Bronchial epithelial cell (primary cell): Measurements from ENCODE around the gene BAIAP2L2. TPM values are rescaled to one million over a fixed set of nuclear protein-coding genes. Genes with fewer than 3 reads are reported as not detected.

Experiments used
- DNase-seq: peaks from one replicate; pipeline ENCODE4 v3.0.0-alpha.2; 2010; ENCODE audit warnings: low read depth
- FAIRE-seq: peaks from 2 replicates; lab custom pipeline; 2011; peaks lifted over from hg19 to GRCh38; lab: Jason Lieb, UNC
- H3K27me3 ChIP-seq: 2 replicates; pipeline ENCODE4 v1.5.1; 2011; ENCODE audit warnings: low read length; ENCODE audit not compliant: control insufficient read depth, insufficient read depth
- H3K36me3 ChIP-seq: 2 replicates; pipeline ENCODE4 v1.5.1; 2011; ENCODE audit warnings: low read length; ENCODE audit not compliant: control insufficient read depth, insufficient read depth
- H3K4me3 ChIP-seq: 2 replicates; pipeline ENCODE4 v1.5.1; 2011; ENCODE audit warnings: mild to moderate bottlenecking, low read depth, low read length, control low read depth
- total RNA-seq: library from RNA; depleted of rRNA; stranded (reverse); fragments of >200 nt; gene quantifications from 2 replicates; pipeline ENCODE4 v1.2.1, GENCODE V29; 2014
- TF ChIP-seq, protein P1 (sequence below): IDR thresholded peaks from 2 replicates; pipeline ENCODE4 v1.5.1; 2011; ENCODE audit warnings: mild to moderate bottlenecking, moderate library complexity, low read length, control low read depth, inconsistent platforms; ENCODE audit not compliant: insufficient read depth, severe bottlenecking

BAIAP2L2 gene
- total RNA-seq, 1 donor from 2014 or later: 0.26 TPM

DNA sequence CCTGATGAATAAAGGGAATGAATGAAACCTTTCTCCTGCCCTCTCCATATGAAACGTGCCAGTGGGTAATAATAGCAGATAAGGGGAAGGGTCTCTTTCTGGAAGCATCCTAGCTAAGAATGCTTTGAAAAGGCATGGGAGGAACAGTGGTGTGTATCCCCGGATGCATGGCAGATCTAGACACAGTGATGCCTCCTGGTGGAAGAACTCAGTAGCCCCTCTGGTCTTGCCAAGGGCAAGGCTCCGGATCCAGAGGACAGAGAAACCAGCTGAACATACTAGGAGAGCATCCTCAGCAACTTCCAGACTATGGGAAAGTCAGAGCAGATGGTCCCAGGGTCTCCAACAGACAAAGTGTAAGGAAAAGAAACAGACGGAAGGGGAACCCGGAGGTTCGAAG, 6.4 kb downstream of the BAIAP2L2 start:
- Histone ChIP-seq H3K4me3 (no peak overlapping the region), H3K36me3 (no peaks in the 10 kb centered on the region), H3K27me3 (no peaks in the 10 kb centered on the region)
- FAIRE-seq: no peak
- DNase-seq: peak; percentile 13
- TF ChIP-seq, protein P1, sequence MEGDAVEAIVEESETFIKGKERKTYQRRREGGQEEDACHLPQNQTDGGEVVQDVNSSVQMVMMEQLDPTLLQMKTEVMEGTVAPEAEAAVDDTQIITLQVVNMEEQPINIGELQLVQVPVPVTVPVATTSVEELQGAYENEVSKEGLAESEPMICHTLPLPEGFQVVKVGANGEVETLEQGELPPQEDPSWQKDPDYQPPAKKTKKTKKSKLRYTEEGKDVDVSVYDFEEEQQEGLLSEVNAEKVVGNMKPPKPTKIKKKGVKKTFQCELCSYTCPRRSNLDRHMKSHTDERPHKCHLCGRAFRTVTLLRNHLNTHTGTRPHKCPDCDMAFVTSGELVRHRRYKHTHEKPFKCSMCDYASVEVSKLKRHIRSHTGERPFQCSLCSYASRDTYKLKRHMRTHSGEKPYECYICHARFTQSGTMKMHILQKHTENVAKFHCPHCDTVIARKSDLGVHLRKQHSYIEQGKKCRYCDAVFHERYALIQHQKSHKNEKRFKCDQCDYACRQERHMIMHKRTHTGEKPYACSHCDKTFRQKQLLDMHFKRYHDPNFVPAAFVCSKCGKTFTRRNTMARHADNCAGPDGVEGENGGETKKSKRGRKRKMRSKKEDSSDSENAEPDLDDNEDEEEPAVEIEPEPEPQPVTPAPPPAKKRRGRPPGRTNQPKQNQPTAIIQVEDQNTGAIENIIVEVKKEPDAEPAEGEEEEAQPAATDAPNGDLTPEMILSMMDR: peak; percentile 18

DNA sequence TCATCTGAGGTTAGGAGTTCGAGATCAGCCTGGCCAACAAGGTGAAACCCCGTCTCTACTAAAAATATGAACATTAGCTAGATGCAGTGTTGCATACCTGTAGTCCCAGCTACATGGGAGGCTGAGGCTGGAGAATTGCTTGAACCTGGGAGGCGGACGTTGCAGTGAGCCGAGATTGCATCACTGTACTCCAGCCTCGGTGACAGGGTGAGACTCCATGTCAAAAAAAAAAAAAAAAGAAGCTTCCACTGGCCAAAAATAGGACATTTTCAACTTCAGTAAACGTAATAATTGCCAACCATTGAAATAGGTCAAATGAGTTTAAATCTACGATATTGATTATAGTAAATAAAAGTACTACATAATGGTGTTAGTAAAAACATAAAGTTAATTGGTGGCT, 6.8 kb downstream of the BAIAP2L2 start:
- H3K4me3 ChIP-seq: no peak overlapping the region
- TF ChIP-seq, protein P1: no peak
- no peak for FAIRE-seq
- DNase-seq: no peak
- H3K36me3 ChIP-seq: no peaks in the 10 kb centered on the region
- no peaks in the 10 kb centered on the region for H3K27me3 ChIP-seq

DNA sequence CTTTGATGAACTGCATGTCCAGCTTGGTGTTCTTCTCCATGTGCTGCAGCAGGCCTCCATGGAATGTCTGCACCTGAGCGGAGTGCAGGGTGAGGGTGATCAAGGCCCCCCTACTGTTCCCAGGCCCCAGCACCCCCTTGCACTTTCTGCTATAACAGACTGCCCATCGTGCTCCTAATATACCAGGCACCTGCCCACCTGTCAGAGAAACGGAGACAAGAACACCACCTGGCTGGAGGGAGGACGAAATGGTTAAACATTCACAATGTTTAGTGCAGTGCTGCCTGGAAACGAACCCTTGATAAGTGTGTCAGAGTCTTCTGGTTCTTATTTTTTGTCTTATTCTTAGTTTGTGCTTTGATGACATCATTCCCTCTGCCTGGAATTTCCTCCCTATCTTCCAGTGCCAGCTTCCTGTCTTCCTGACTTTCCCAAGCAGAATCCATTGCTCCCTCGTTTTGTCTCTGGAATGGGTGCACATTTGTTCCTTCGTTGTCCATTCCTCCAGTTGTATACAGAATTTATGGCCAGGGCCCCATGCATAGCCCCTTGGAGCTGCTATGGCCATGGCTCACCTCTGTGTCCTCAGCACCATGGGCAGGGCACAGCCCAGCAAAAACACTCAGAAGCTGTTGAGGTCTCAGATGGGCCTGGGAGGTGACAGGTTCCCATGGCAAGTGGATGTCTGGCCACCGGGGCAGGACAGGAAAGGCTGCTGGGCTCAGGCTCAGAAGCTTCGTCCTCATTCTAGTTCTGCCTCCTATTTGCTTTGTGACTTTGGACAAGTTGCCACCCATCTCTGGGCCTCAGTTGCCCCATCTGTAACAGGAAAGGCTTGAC, 11.9 kb downstream of the BAIAP2L2 start:
- FAIRE-seq (peak; percentile 47), DNase-seq (peak; percentile 30)
- no peaks in the 10 kb centered on the region for H3K36me3 ChIP-seq
- TF ChIP-seq, protein P1: no peak
- no peaks in the 10 kb centered on the region for H3K27me3 ChIP-seq
- H3K4me3 ChIP-seq: no peak overlapping the region

DNA sequence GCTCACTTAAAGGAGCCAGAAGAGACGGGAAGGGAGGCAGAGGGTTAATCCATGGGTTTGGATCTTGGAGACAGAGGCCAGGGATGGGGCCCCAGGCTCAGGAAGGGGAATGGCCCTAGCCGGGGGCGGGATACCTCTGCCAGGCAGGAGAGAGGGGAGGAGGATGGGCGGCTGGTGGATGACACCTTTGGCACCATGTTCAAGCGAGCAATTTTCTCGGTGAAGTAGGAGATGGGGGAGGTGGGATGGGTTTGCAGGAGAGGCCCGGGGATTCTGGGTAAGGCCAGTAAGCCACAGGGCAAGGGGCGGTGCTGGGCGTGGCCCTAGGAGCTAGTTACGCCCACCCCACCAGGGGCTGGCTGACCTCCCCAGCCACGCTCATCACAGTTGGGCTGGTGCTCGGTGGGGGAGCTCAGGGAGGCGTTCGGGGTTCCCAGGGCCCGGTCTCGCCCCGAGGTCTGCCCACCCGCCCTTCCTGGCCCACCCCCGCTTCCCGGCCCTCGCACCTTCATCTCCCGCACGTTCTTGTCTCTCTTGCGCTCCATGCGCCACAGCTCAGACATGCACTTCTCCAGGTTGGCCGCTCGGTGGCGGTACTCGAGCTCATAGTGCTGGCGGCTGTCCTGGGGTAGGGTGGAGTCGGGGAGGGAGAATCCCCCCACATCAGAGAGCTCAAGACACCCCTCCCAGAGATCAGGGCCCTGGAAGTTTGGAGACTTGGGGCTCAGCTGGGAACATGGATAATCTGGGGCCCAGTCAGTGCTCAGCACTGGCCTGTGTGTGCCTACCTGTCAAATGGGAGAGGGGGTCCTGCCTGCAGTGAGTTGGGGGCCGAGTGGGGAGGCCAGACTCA, 12.7 kb downstream of the BAIAP2L2 start:
- TF ChIP-seq, protein P1: peak; percentile 47
- Histone ChIP-seq H3K36me3 (no peaks in the 10 kb centered on the region), H3K27me3 (no peaks in the 10 kb centered on the region), H3K4me3 (no peak overlapping the region)
- no peak for DNase-seq
- FAIRE-seq: no peak

DNA sequence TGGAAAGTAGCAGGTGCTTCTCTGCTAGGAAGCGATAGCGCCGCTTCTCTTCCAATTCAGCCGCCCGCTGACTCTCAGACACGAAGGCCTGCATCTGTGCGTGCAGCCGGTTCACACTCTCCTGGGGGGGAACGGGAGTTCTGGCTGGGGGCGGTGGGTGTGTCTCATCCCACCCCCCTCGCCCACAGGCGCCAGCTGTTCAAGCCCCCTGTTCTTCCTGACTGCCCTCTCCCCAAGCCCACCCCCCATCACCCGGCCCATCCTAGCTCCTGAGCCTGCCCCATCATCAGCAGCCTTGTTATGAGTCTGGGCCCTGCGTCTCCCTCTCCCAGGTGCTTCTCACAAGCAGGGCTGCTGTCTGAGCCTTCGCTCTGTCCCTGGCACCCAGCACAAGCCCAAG, 13.4 kb downstream of the BAIAP2L2 start:
- TF ChIP-seq, protein P1: no peak
- no peak for FAIRE-seq
- no peaks in the 10 kb centered on the region for H3K36me3 ChIP-seq
- no peaks in the 10 kb centered on the region for H3K27me3 ChIP-seq
- no peak overlapping the region for H3K4me3 ChIP-seq
- DNase-seq: no peak
